Neuronal stem cell (in vitro differentiated cells): ENCODE measurements around the gene VPS16.

Source experiments
- DNase-seq: peaks from one replicate; pipeline ENCODE4 v3.0.0-alpha.2; 2013; ENCODE audit warnings: low spot score
- H2AFZ ChIP-seq: one replicate; pipeline ENCODE4 v1.6.1; 2013; ENCODE audit warnings: mild to moderate bottlenecking, low read length, inconsistent platforms
- H2AK5ac ChIP-seq: 2 replicates; pipeline ENCODE4 v1.6.1; 2013; ENCODE audit warnings: low read depth, mild to moderate bottlenecking, inconsistent platforms, low read length, moderate library complexity, mixed read lengths
- H2BK120ac ChIP-seq: 2 replicates; pipeline ENCODE4 v1.6.1; 2013; ENCODE audit warnings: low read depth, mild to moderate bottlenecking, inconsistent platforms, low read length, moderate library complexity, mixed read lengths
- H2BK12ac ChIP-seq: one replicate; pipeline ENCODE4 v1.6.1; 2013; ENCODE audit warnings: low read length, inconsistent platforms
- H2BK15ac ChIP-seq: 2 replicates; pipeline ENCODE4 v1.6.1; 2013; ENCODE audit warnings: mild to moderate bottlenecking, low read length, inconsistent platforms, mixed read lengths
- H2BK5ac ChIP-seq: one replicate; pipeline ENCODE4 v1.6.1; 2013; ENCODE audit warnings: inconsistent platforms, mild to moderate bottlenecking, low read length, moderate library complexity
- H3K14ac ChIP-seq: one replicate; pipeline ENCODE4 v1.6.1; 2013; ENCODE audit warnings: low read length, inconsistent platforms
- H3K18ac ChIP-seq: 2 replicates; pipeline ENCODE4 v1.6.1; 2013; ENCODE audit warnings: low read length, inconsistent platforms
- H3K23ac ChIP-seq: 2 replicates; pipeline ENCODE4 v1.6.1; 2013; ENCODE audit warnings: low read depth, mild to moderate bottlenecking, mixed read lengths, low read length, inconsistent platforms; ENCODE audit not compliant: poor library complexity
- H3K27ac ChIP-seq: replicated peaks from 3 replicates; pipeline ENCODE4 v1.5.1; 2013; ENCODE audit warnings: low read length, inconsistent platforms
- H3K27me3 ChIP-seq, 3 experiments: 2 replicates each; pipeline ENCODE4 v1.6.1; 2013; ENCODE audit warnings: low read length in 3 of 3, mild to moderate bottlenecking in 2 of 3, inconsistent platforms in 1 of 3, low read depth in 1 of 3, mixed read lengths in 1 of 3, moderate library complexity in 1 of 3; ENCODE audit not compliant: control insufficient read depth in 3 of 3, insufficient read depth in 3 of 3
- H3K36me3 ChIP-seq, 2 donors: replicated peaks in 1 of 2; 2 replicates each; pipeline ENCODE4 v1.6.1; 2013; ENCODE audit warnings: low read length in 2 of 2; ENCODE audit not compliant: control insufficient read depth in 2 of 2, insufficient read depth in 2 of 2
- H3K4ac ChIP-seq: 2 replicates; pipeline ENCODE4 v1.6.1; 2013; ENCODE audit warnings: inconsistent platforms, mild to moderate bottlenecking, low read length, moderate library complexity
- H3K4me1 ChIP-seq, 2 donors: 1 replicate in 1 of 2; 2 replicates in 1 of 2; pipeline ENCODE4 v1.6.1; 2013; ENCODE audit warnings: low read length in 2 of 2, low read depth in 1 of 2; ENCODE audit not compliant: control insufficient read depth in 2 of 2, insufficient read depth in 1 of 2
- H3K4me2 ChIP-seq: one replicate; pipeline ENCODE4 v1.6.1; 2013; ENCODE audit warnings: mild to moderate bottlenecking, low read length, inconsistent platforms; ENCODE audit not compliant: insufficient read depth, poor library complexity, severe bottlenecking
- H3K4me3 ChIP-seq, 2 donors: 2 replicates each; pipeline ENCODE4 v1.5.1; 2013; ENCODE audit warnings: low read length in 2 of 2, mild to moderate bottlenecking in 2 of 2, inconsistent platforms in 1 of 2, moderate library complexity in 1 of 2
- H3K79me1 ChIP-seq: one replicate; pipeline ENCODE4 v1.6.1; 2013; ENCODE audit warnings: low read depth, mild to moderate bottlenecking, inconsistent platforms, low read length, moderate library complexity
- H3K9ac ChIP-seq: one replicate; pipeline ENCODE4 v1.6.1; 2013; ENCODE audit warnings: mild to moderate bottlenecking, low read depth, low read length, inconsistent platforms; ENCODE audit not compliant: poor library complexity
- H3K9me3 ChIP-seq, 2 donors: replicated peaks in 1 of 2; 2 replicates each; pipeline versions ENCODE3 to v1.6.1; 2013; ENCODE audit warnings: low read length in 2 of 2, mild to moderate bottlenecking in 2 of 2, inconsistent platforms in 1 of 2, low read depth in 1 of 2, mixed read lengths in 1 of 2, moderate library complexity in 1 of 2; ENCODE audit not compliant: control insufficient read depth in 2 of 2, insufficient read depth in 1 of 2
- H4K8ac ChIP-seq: one replicate; pipeline ENCODE4 v1.6.1; 2013; ENCODE audit warnings: low read depth, mild to moderate bottlenecking, inconsistent platforms, low read length, moderate library complexity
- H4K91ac ChIP-seq: one replicate; pipeline ENCODE4 v1.6.1; 2013; ENCODE audit warnings: low read length, low read depth, mild to moderate bottlenecking, inconsistent platforms; ENCODE audit not compliant: poor library complexity
- WGBS, 2 donors: extraction: QIAGEN DNeasy Blood & Tissue Kit; methylation state at CpG; one replicate each; pipeline ENCODE4 v1.1.7; 2013; ENCODE audit warnings: missing lambda C conversion rate in 2 of 2, mixed read lengths in 1 of 2; ENCODE audit not compliant: insufficient read length in 2 of 2, insufficient replicate concordance in 1 of 2; ENCODE audit errors: extremely low coverage in 2 of 2; 5-methylcytosine and 5-hydroxymethylcytosine counted together

VPS16 gene

GRCh38 chr20:2879146-2879545, 38.6 kb downstream of the VPS16 start:
- no peak overlapping the region for H3K4me3 ChIP-seq
- H3K9ac ChIP-seq: no peak overlapping the region
- no peak for DNase-seq
- H3K4me1 ChIP-seq: peaks cover 7 to 9% of the 10 kb centered on the region in 2 donors
- H3K14ac ChIP-seq: no peak overlapping the region
- no peak overlapping the region for H3K23ac ChIP-seq
- no peak overlapping the region for H2BK5ac ChIP-seq
- H2BK12ac ChIP-seq: no peak overlapping the region
- H3K18ac ChIP-seq: no peak overlapping the region
- H3K27me3 ChIP-seq: no peaks in the 10 kb centered on the region
- H2BK15ac ChIP-seq: no peak overlapping the region
- no peak overlapping the region for H3K4ac ChIP-seq
- H2BK120ac ChIP-seq: no peak overlapping the region
- WGBS, 2 donors: no CpG with 5 or more reads among the region's 3 CpGs
- H4K8ac ChIP-seq: no peak overlapping the region
- no peak overlapping the region for H2AFZ ChIP-seq
- H4K91ac ChIP-seq: no peak overlapping the region
- H3K27ac ChIP-seq: no peak overlapping the region
- no peak overlapping the region for H3K4me2 ChIP-seq
- H3K36me3 ChIP-seq: peaks cover 3 to 76% of the 10 kb centered on the region in 2 donors
- no peak overlapping the region for H2AK5ac ChIP-seq
- H3K9me3 ChIP-seq: no peaks in the 10 kb centered on the region
- peaks cover 5% of the 10 kb centered on the region for H3K79me1 ChIP-seq

- Histone ChIP-seq H3K4me3 (no peak overlapping the region), H2BK12ac (no peak overlapping the region), H2AFZ (no peak overlapping the region), H3K79me1 (peaks cover 5% of the 10 kb centered on the region), H3K27me3 (no peaks in the 10 kb centered on the region), H3K36me3 (peaks cover 2 to 76% of the 10 kb centered on the region in 2 donors), H3K27ac (no peak overlapping the region), H3K18ac (no peak overlapping the region), H3K4me1 (peaks cover under 1 to 3% of the 10 kb centered on the region in 2 donors), H3K4me2 (no peak overlapping the region), H3K14ac (no peak overlapping the region), H2BK15ac (no peak overlapping the region), H2BK120ac (no peak overlapping the region), H2AK5ac (no peak overlapping the region), H3K23ac (no peak overlapping the region), H4K91ac (no peak overlapping the region), H2BK5ac (no peak overlapping the region), H3K4ac (no peak overlapping the region), H4K8ac (no peak overlapping the region), H3K9ac (no peak overlapping the region), H3K9me3 (no peaks in the 10 kb centered on the region)
- WGBS, 2 donors: no CpG with 5 or more reads among the region's 7 CpGs
- DNase-seq: no peak
Measured at GRCh38 chr20:2880650-2881049, 40.1 kb downstream of the VPS16 start.

- H3K4ac ChIP-seq: no peak overlapping the region
- H4K91ac ChIP-seq: no peak overlapping the region
- DNase-seq: no peak
- no peaks in the 10 kb centered on the region for H3K9me3 ChIP-seq
- H3K23ac ChIP-seq: no peak overlapping the region
- peaks cover 7% of the 10 kb centered on the region for H3K79me1 ChIP-seq
- H3K4me1 ChIP-seq: no peaks in the 10 kb centered on the region
- H3K36me3 ChIP-seq: peaks cover 0 to 44% of the 10 kb centered on the region in 2 donors
- no peak overlapping the region for H3K14ac ChIP-seq
- H3K4me2 ChIP-seq: no peak overlapping the region
- H3K27me3 ChIP-seq: no peaks in the 10 kb centered on the region
- WGBS, 2 donors: no CpG with 5 or more reads among the region's 3 CpGs
- H2AFZ ChIP-seq: no peak overlapping the region
- H4K8ac ChIP-seq: no peak overlapping the region
- no peak overlapping the region for H2AK5ac ChIP-seq
- no peak overlapping the region for H3K9ac ChIP-seq
- no peak overlapping the region for H2BK120ac ChIP-seq
- no peak overlapping the region for H3K4me3 ChIP-seq
- no peak overlapping the region for H2BK5ac ChIP-seq
- H2BK15ac ChIP-seq: no peak overlapping the region
- no peak overlapping the region for H3K27ac ChIP-seq
- no peak overlapping the region for H3K18ac ChIP-seq
- no peak overlapping the region for H2BK12ac ChIP-seq
Measured at GRCh38 chr20:2883726-2884637, 43.4 kb downstream of the VPS16 start.

- Histone ChIP-seq H2AFZ (no peak overlapping the region), H2BK5ac (no peak overlapping the region), H3K9ac (no peak overlapping the region), H3K9me3 (no peaks in the 10 kb centered on the region), H2BK120ac (no peak overlapping the region), H3K36me3 (peaks cover 0 to 40% of the 10 kb centered on the region in 2 donors), H3K4ac (no peak overlapping the region), H3K4me2 (no peak overlapping the region), H3K79me1 (peaks cover 9% of the 10 kb centered on the region), H2AK5ac (no peak overlapping the region), H3K14ac (no peak overlapping the region), H3K18ac (no peak overlapping the region), H2BK12ac (no peak overlapping the region), H3K4me1 (no peaks in the 10 kb centered on the region), H3K4me3 (no peak overlapping the region), H3K27ac (no peak overlapping the region), H4K8ac (no peak overlapping the region), H3K27me3 (no peaks in the 10 kb centered on the region), H3K23ac (no peak overlapping the region), H4K91ac (no peak overlapping the region), H2BK15ac (no peak overlapping the region)
- no peak for DNase-seq
- no CpG with 5 or more reads among the region's 3 CpGs for WGBS, 2 donors
Measured at GRCh38 chr20:2887715-2888114, 47.2 kb downstream of the VPS16 start.
